Measurements from ENCODE around the gene ZNF177.

DNA sequence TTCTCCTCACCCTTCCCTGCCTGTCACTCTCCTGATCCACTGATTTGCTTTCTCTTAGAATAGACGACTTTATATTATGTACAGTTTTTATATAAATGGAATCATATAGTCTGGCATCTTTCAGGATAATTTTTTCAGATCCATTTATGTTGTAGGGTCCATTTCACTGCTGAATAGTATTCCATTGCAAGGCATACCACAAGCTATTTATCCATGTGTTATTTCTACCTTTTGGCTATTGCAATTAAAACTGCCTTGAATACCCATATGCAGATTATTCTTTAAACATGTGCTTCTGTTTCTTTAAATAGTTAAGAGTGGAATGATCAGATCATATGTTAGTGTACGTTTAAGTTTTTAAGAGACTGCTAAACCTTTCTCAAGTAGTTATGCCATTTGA is 17.8 kb upstream of the ZNF177 start:
- no peak for TF ChIP-seq CTCF (IDR thresholded peaks at IDR 0.05)
- TF ChIP-seq POLR2A (IDR thresholded peaks at IDR 0.05; ENCODE audit: low read depth) = no peak
- TF ChIP-seq POLR2AphosphoS5 (IDR thresholded peaks at IDR 0.05) = no peak
